Medulla oblongata (tissue), 1 donor: ENCODE data around the gene ZCCHC17.

Source experiments
- DNase-seq: peaks from one replicate; pipeline ENCODE4 v3.0.0-alpha.2; 2015; ENCODE audit errors: extremely low spot score

The ZCCHC17 gene

GRCh38 chr1:31394584-31395193 lies 97.9 kb downstream of the ZCCHC17 start:
- peak; percentile 84 for DNase-seq

GRCh38 chr1:31396633-31397351 lies 100.0 kb downstream of the ZCCHC17 start:
- no peak for DNase-seq

DNA sequence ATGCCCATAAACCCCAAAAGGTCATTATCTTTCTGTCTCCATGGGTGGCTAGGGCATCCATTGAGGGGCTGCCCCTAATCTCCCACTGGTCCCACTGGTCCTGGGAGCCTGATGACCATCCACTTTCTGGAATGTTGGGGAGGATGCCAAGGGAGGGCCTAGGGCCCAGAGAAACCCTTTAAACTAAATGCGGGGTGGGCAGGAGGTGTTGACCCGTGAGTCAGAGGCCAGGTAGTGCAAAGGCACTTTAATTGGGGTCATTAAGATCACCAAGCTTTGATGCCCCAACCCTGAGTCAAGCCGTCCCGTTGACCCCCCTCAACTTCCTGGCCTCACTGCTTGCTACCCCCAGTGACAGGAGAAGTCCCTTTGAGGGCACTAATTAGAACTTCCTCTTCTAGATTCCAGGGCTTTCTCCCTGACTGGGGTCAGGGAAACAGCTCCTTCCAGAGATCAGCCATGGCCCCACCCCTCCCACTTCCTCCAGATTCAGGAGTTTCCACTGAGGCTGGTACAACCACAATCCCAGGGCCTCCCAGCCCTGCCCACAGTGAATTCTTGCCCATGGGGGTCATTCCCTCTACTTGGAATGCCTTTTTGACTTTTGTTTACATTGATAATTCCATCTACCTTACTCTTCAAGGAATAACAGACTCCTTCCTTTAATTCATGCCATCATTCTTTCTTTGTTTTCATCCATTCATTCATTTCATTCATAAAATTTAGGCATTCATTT lies 100.7 kb downstream of the ZCCHC17 start:
- no peak for DNase-seq

- no peak for DNase-seq
Measured at GRCh38 chr1:31398246-31398645, 101.4 kb downstream of the ZCCHC17 start.

DNA sequence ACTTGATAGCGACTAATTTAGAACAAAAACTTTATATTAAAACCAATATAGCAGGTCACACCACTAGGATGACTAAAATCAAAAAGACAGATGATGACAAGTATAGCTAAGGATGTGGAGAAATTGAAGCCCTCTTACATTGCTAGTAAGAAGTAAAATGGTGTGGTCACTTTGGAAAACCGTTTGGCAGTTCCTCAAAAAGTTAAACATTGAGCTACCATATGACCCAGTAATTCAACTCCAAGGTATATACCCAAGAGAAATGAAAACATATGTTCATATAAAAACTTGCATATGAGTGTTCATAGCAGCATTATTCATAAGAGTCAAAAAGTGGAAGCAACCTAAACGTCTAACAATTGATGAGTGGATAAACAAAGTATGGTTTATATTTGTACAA lies 103.1 kb downstream of the ZCCHC17 start:
- no peak for DNase-seq

GRCh38 chr1:31400393-31400792 lies 103.6 kb downstream of the ZCCHC17 start:
- DNase-seq = no peak

GRCh38 chr1:31401241-31401640 lies 104.4 kb downstream of the ZCCHC17 start:
- DNase-seq = no peak

DNA sequence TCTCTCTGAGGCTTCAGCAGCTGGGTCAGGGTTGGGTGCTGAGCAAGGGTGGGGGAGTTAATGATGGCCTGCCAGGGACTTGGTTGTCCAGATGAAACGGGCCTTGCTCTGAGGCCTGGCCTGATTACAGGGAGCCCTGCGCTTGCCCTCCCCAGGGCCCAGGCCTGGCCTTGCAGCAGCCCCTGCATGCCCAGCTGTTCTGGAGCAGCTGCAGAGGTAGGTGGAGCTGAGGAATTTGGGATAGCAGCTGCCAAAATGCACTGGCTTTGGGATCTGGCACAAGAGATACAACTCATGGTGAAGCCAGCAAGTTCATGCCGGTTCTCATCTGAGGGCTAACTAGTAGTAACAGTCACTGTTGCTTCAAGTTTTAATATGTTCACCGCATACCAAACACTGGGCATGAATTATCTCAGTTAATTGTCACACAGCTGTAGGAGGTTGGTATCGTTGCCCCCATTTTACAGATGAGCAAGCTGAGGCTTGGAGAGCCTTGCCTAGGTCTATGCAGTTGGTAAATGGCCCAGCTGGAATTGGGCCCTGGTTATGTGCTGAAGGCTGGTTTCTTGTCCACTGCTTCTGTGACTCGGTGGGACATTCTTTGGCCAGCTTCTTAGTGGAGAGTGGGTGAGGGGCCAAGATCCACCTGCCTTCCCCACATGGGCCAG lies 108.9 kb downstream of the ZCCHC17 start:
- no peak for DNase-seq

- no peak for DNase-seq
Measured at GRCh38 chr1:31407029-31407626, 110.3 kb downstream of the ZCCHC17 start.

GRCh38 chr1:31408788-31409318 lies 112.0 kb downstream of the ZCCHC17 start:
- DNase-seq = no peak

DNA sequence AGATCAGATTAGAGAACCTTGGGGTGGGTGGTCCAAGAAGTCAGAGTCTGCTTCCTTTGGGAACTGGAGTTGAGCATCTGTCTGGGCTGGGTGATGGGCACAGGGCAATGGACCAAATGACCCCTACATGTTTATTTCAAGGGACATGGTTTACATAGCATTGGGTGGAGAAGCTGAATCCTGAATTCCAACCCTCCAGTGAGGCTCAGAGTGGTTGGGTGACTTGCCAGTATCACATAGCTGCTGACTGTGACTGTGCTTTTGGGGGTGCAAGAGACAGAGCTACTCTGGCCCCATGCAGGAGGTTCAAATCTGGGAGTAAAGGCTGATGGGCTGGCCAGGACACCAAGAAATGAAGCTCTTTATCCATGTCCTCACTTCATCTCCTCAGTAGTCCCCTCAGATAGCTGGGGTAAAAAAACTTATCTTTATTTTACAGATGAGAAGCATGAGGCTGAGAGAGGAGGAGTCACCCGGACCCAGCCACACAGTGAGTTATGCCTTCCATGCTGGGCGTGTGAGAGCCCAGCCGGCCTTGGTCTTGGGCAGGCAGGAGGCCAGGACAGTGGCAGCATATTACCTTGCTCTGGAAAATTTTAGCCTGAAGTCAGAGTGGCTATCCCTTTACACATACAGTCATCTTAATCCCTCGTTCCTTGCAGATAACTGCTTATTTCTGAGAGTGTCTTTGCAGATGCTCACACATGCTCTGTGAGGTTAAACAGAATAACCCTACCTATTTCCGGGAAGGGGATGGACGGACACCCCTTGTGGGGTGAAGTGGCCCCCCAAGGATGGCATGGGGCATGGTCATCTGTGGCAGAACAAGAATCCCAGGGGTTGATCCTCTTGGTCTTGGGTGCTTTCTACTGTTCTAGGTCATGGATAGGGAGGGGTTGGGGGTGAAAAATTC lies 113.4 kb downstream of the ZCCHC17 start:
- no peak for DNase-seq

- no peak for DNase-seq
Measured at GRCh38 chr1:31410871-31411270, 114.0 kb downstream of the ZCCHC17 start.

GRCh38 chr1:31412205-31412604 lies 115.4 kb downstream of the ZCCHC17 start:
- DNase-seq = no peak

- DNase-seq = no peak
Measured at GRCh38 chr1:31412732-31413404, 116.0 kb downstream of the ZCCHC17 start, which contains the start of gene SERINC2. SERINC2 (plus strand) TSS chr1:31413213; CDS start chr1:31413266, 53 bp downstream.

- no peak for DNase-seq
Measured at GRCh38 chr1:31413405-31414001, 116.7 kb downstream of the ZCCHC17 start.
